ENCODE data around the gene FICD. TPM values are rescaled to one million over a fixed set of nuclear protein-coding genes. Genes with fewer than 3 reads are reported as not detected.
"Not testable (repeated sequence)": the region's sequence is repeated elsewhere in the genome, so short reads cannot be mapped to it uniquely, and the experiment has no call there.

FICD gene
- total and polyA plus RNA-seq, 9 of the 15 experiments (the other 6 are each of a cell fraction or from before 2014, with no cell fraction given): 0.88 to 4.5 (median 1.9) TPM

GRCh38 chr12:108485371-108485770, 29.7 kb upstream of the FICD start (continued):
- peak; percentile 85 for TF ChIP-seq MGA (IDR thresholded peaks at IDR 0.05)
- TF ChIP-seq PHF21A (IDR thresholded peaks at IDR 0.05; ENCODE audit: borderline replicate concordance, low read depth): peak; percentile 74; the same call in 1 of the 2 replicates
- TF ChIP-seq ETV1 (tag; conservative IDR thresholded peaks at IDR 0.05; ENCODE audit: low read depth): peak; percentile 48; the same call in 1 of the 2 replicates
- TF ChIP-seq MNT (conservative IDR thresholded peaks at IDR 0.05): peak; percentile 80 to 88
- not testable (repeated sequence) for TF ChIP-seq ID3 (CRISPR knock-in tag; IDR thresholded peaks at IDR 0.05)
- TF ChIP-seq ID3 (tag; IDR thresholded peaks at IDR 0.05): peak; percentile 61; the same call in 1 of the 2 replicates
- peak; percentile 70; the same call in 1 of the 2 replicates for TF ChIP-seq ZNF668 (CRISPR knock-in tag; IDR thresholded peaks at IDR 0.05)
- TF ChIP-seq ZBED1 (IDR thresholded peaks at IDR 0.05): 0 out of 2 replicates have a peak, but pooled peaks have one; percentile 54
- TF ChIP-seq MAX (CRISPR knock-in tag; IDR thresholded peaks at IDR 0.05): peak; percentile 82
- TF ChIP-seq HDAC3 (IDR thresholded peaks at IDR 0.05; ENCODE audit: borderline replicate concordance, partially characterized antibody): peak; percentile 93
- peak; percentile 28 for TF ChIP-seq TAF9B (IDR thresholded peaks at IDR 0.05; ENCODE audit: partially characterized antibody)
- peak; percentile 53; the same call in 1 of the 2 replicates for TF ChIP-seq RAD51 (IDR thresholded peaks at IDR 0.05; ENCODE audit: borderline replicate concordance, low read depth)
- TF ChIP-seq L3MBTL2 (IDR thresholded peaks at IDR 0.05): peak; percentile 91

All from K562 (cell line).